CD4-positive, CD25-positive, alpha-beta regulatory T cell (primary cell): ENCODE results near the gene ORM1. TPM values are rescaled to one million over a fixed set of nuclear protein-coding genes. Genes with fewer than 3 reads are reported as not detected.

Source experiments
- ATAC-seq, 2 donors: fragments of 150-1000 bp; cut with Tn5 transposase; one replicate each; pipeline ENCODE4 v1.10.0; 2021; ENCODE audit warnings: low read depth in 2 of 2, moderate number of reproducible peaks in 2 of 2, moderate library complexity in 1 of 2
- DNase-seq, 3 donors: peaks; one replicate each; pipeline versions ENCODE4 v3.0.0 to v3.0.0-alpha.2; 2012 to 2022; ENCODE audit warnings: mixed read lengths in 1 of 3
- H3K27ac ChIP-seq: one replicate; pipeline ENCODE4 v1.7.0; 2013; ENCODE audit warnings: mild to moderate bottlenecking, low read length; ENCODE audit not compliant: insufficient read depth, poor library complexity, severe bottlenecking
- H3K27me3 ChIP-seq: one replicate; pipeline ENCODE4 v1.7.0; 2013; ENCODE audit warnings: low read length; ENCODE audit not compliant: control insufficient read depth, insufficient read depth
- H3K36me3 ChIP-seq: one replicate; pipeline ENCODE4 v1.7.0; 2013; ENCODE audit warnings: mild to moderate bottlenecking, low read length, moderate library complexity; ENCODE audit not compliant: control insufficient read depth, insufficient read depth
- H3K4me1 ChIP-seq: 2 replicates; pipeline ENCODE4 v1.7.0; 2013; ENCODE audit warnings: mild to moderate bottlenecking, low read length; ENCODE audit not compliant: insufficient read depth, control insufficient read depth, poor library complexity, severe bottlenecking
- H3K4me3 ChIP-seq: one replicate; pipeline ENCODE4 v1.7.0; 2013; ENCODE audit warnings: low read depth, mild to moderate bottlenecking, low read length, moderate library complexity
- H3K9me3 ChIP-seq, 2 experiments: 1 replicate in 1 of 2; 2 replicates in 1 of 2; pipeline ENCODE4 v1.7.0; 2013; ENCODE audit warnings: low read length in 2 of 2, mild to moderate bottlenecking in 1 of 2, moderate library complexity in 1 of 2; ENCODE audit not compliant: control insufficient read depth in 2 of 2
- H3K27ac Mint-ChIP-seq, 3 donors: one replicate each; pipeline ENCODE4 v1.8.0; 2020 to 2022; ENCODE audit warnings: mild to moderate bottlenecking in 3 of 3, mixed read lengths in 3 of 3, moderate library complexity in 2 of 3
- H3K27me3 Mint-ChIP-seq: one replicate; pipeline ENCODE4 v1.8.0; 2022; ENCODE audit warnings: mild to moderate bottlenecking, mixed read lengths
- H3K36me3 Mint-ChIP-seq: one replicate; pipeline ENCODE4 v1.8.0; 2020; ENCODE audit warnings: mixed read lengths
- H3K4me1 Mint-ChIP-seq, 4 donors: one replicate each; pipeline ENCODE4 v1.8.0; 2020 to 2022; ENCODE audit warnings: mixed read lengths in 4 of 4, mild to moderate bottlenecking in 1 of 4
- H3K4me3 Mint-ChIP-seq, 4 donors: one replicate each; pipeline ENCODE4 v1.8.0; 2020 to 2022; ENCODE audit warnings: mild to moderate bottlenecking in 4 of 4, mixed read lengths in 4 of 4, moderate library complexity in 3 of 4
- H3K9me3 Mint-ChIP-seq, 7 donors: one replicate each; pipeline ENCODE4 v1.8.0; 2020 to 2022; ENCODE audit warnings: mixed read lengths in 7 of 7, mild to moderate bottlenecking in 3 of 7, moderate library complexity in 2 of 7
- polyA plus RNA-seq, 4 donors: library from polyadenylated mRNA; unstranded; fragments of 300-500 nt; fragmentation: Illumina TruSeq; gene quantifications; one replicate each; pipeline ENCODE4 v1.2.3, GENCODE V29; 2021
- total RNA-seq: library from RNA; stranded (reverse); gene quantifications from one replicate; pipeline ENCODE4 v1.2.3, GENCODE V29; 2022

The ORM1 gene
- total and polyA plus RNA-seq, 5 donors from 2014 or later = not detected

- Histone ChIP-seq H3K4me1 (no peaks in the 10 kb centered on the region), H3K36me3 (no peaks in the 10 kb centered on the region), H3K4me3 (no peak overlapping the region), H3K27ac (no peak overlapping the region), H3K9me3 (no peaks in the 10 kb centered on the region), H3K27me3 (no peaks in the 10 kb centered on the region)
- H3K4me3 Mint-ChIP-seq = no peak overlapping the region
- H3K36me3 Mint-ChIP-seq = no peaks in the 10 kb centered on the region
- DNase-seq (no peak), ATAC-seq (no peak)
- H3K9me3 Mint-ChIP-seq = peaks cover 0 to 2% (median 0%) of the 10 kb centered on the region in 7 donors
- H3K27ac Mint-ChIP-seq = no peak overlapping the region
- peaks cover 5% of the 10 kb centered on the region for H3K27me3 Mint-ChIP-seq
- H3K4me1 Mint-ChIP-seq = no peaks in the 10 kb centered on the region
Observed at GRCh38 chr9:114279693-114280092, 43.2 kb upstream of the ORM1 start.

GRCh38 chr9:114280636-114281472, 42.0 kb upstream of the ORM1 start:
- no peaks in the 10 kb centered on the region for H3K4me1 ChIP-seq
- Mint-ChIP-seq H3K27ac (peak overlapping the region in 1 of 3 donors; percentile 92), H3K4me3 (no peak overlapping the region), H3K36me3 (no peaks in the 10 kb centered on the region), H3K9me3 (peaks cover 0 to 2% (median 0%) of the 10 kb centered on the region in 7 donors), H3K4me1 (no peaks in the 10 kb centered on the region), H3K27me3 (peaks cover 5% of the 10 kb centered on the region)
- H3K4me3 ChIP-seq = no peak overlapping the region
- no peak overlapping the region for H3K27ac ChIP-seq
- H3K9me3 ChIP-seq = no peaks in the 10 kb centered on the region
- ATAC-seq (no peak), DNase-seq (no peak)
- H3K36me3 ChIP-seq = no peaks in the 10 kb centered on the region
- H3K27me3 ChIP-seq = no peaks in the 10 kb centered on the region

GRCh38 chr9:114281473-114282103, 41.3 kb upstream of the ORM1 start:
- H3K36me3 Mint-ChIP-seq = no peaks in the 10 kb centered on the region
- no peak overlapping the region for H3K4me3 ChIP-seq
- H3K36me3 ChIP-seq = no peaks in the 10 kb centered on the region
- DNase-seq (no peak), ATAC-seq (no peak)
- peaks cover 5% of the 10 kb centered on the region for H3K27me3 Mint-ChIP-seq
- H3K9me3 ChIP-seq = no peaks in the 10 kb centered on the region
- peaks cover 0 to 2% (median 0%) of the 10 kb centered on the region in 7 donors for H3K9me3 Mint-ChIP-seq
- no peaks in the 10 kb centered on the region for H3K27me3 ChIP-seq
- no peak overlapping the region for H3K27ac ChIP-seq
- no peaks in the 10 kb centered on the region for H3K4me1 ChIP-seq
- H3K4me3 Mint-ChIP-seq = no peak overlapping the region
- no peak overlapping the region for H3K27ac Mint-ChIP-seq
- no peaks in the 10 kb centered on the region for H3K4me1 Mint-ChIP-seq

- Histone ChIP-seq H3K27me3 (no peaks in the 10 kb centered on the region), H3K4me1 (no peaks in the 10 kb centered on the region), H3K27ac (no peak overlapping the region), H3K36me3 (no peaks in the 10 kb centered on the region), H3K4me3 (no peak overlapping the region), H3K9me3 (no peaks in the 10 kb centered on the region)
- Mint-ChIP-seq H3K4me3 (no peak overlapping the region), H3K27ac (no peak overlapping the region), H3K4me1 (no peaks in the 10 kb centered on the region), H3K9me3 (peaks cover 0 to 2% (median 0%) of the 10 kb centered on the region in 7 donors), H3K27me3 (peaks cover 5% of the 10 kb centered on the region), H3K36me3 (no peaks in the 10 kb centered on the region)
- no peak for ATAC-seq
- DNase-seq = no peak
Observed at GRCh38 chr9:114282104-114282485, 40.8 kb upstream of the ORM1 start.

GRCh38 chr9:114282507-114282906, 40.4 kb upstream of the ORM1 start:
- no peak for ATAC-seq
- no peaks in the 10 kb centered on the region for H3K36me3 Mint-ChIP-seq
- Histone ChIP-seq H3K36me3 (no peaks in the 10 kb centered on the region), H3K4me1 (no peaks in the 10 kb centered on the region), H3K4me3 (no peak overlapping the region), H3K27ac (no peak overlapping the region), H3K9me3 (no peaks in the 10 kb centered on the region), H3K27me3 (no peaks in the 10 kb centered on the region)
- H3K4me1 Mint-ChIP-seq = no peaks in the 10 kb centered on the region
- no peak overlapping the region for H3K27ac Mint-ChIP-seq
- no peak overlapping the region for H3K4me3 Mint-ChIP-seq
- DNase-seq = no peak
- peaks cover 5% of the 10 kb centered on the region for H3K27me3 Mint-ChIP-seq
- H3K9me3 Mint-ChIP-seq = peaks cover 0 to 2% (median 0%) of the 10 kb centered on the region in 7 donors

- ATAC-seq = no peak
- Histone ChIP-seq H3K4me1 (no peaks in the 10 kb centered on the region), H3K27me3 (no peaks in the 10 kb centered on the region), H3K9me3 (no peaks in the 10 kb centered on the region), H3K4me3 (no peak overlapping the region), H3K36me3 (no peaks in the 10 kb centered on the region), H3K27ac (no peak overlapping the region)
- H3K36me3 Mint-ChIP-seq = no peaks in the 10 kb centered on the region
- H3K4me1 Mint-ChIP-seq = no peaks in the 10 kb centered on the region
- peak in 1 of 3 donors; percentile 21 for DNase-seq
- H3K9me3 Mint-ChIP-seq = peaks cover 0 to 2% (median 0%) of the 10 kb centered on the region in 7 donors
- no peak overlapping the region for H3K27ac Mint-ChIP-seq
- peaks cover 5% of the 10 kb centered on the region for H3K27me3 Mint-ChIP-seq
- no peak overlapping the region for H3K4me3 Mint-ChIP-seq
Observed at GRCh38 chr9:114282926-114283325, 40.0 kb upstream of the ORM1 start.

GRCh38 chr9:114283551-114284111, 39.3 kb upstream of the ORM1 start:
- peaks cover 0 to 2% (median 0%) of the 10 kb centered on the region in 7 donors for H3K9me3 Mint-ChIP-seq
- H3K4me1 Mint-ChIP-seq = no peaks in the 10 kb centered on the region
- peaks cover 5% of the 10 kb centered on the region for H3K27me3 Mint-ChIP-seq
- Histone ChIP-seq H3K4me1 (no peaks in the 10 kb centered on the region), H3K27me3 (no peaks in the 10 kb centered on the region), H3K36me3 (no peaks in the 10 kb centered on the region), H3K9me3 (no peaks in the 10 kb centered on the region), H3K4me3 (no peak overlapping the region), H3K27ac (no peak overlapping the region)
- ATAC-seq (no peak), DNase-seq (no peak)
- H3K27ac Mint-ChIP-seq = no peak overlapping the region
- no peak overlapping the region for H3K4me3 Mint-ChIP-seq
- H3K36me3 Mint-ChIP-seq = no peaks in the 10 kb centered on the region
